ENCODE data around the gene RAB5A. TPM values are rescaled to one million over a fixed set of nuclear protein-coding genes. Genes with fewer than 3 reads are reported as not detected.
"Not testable (repeated sequence)": the region's sequence is repeated elsewhere in the genome, so short reads cannot be mapped to it uniquely, and the experiment has no call there.

The RAB5A gene
- total RNA-seq, 4 donors from 2014 or later: 59.2 to 88.3 (median 78.4) TPM

DNA sequence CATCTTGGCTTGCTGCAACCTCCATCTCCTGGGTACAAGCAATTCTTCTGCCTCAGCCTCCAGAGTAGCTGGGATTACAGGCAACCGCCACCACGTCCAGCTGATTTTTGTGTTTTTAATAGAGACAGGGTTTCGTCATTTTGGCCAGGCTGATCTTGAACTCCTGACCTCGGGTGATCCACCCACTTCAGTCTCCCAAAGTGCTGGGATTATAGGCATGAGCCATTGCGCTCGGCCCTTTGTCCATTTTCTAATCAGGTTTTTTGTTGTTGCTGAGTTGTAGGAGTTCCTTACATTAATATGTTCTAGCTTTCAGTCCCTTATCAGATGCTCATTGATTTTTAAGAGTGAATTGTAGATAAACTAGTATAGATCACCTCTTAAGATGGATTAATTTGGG lies 20.3 kb downstream of the RAB5A start:
- Histone ChIP-seq H3K4me3 (no peak overlapping the region), H3K27me3 (no peaks in the 10 kb centered on the region), H3K27ac (no peak overlapping the region), H3K9me3 (no peaks in the 10 kb centered on the region), H3K4me1 (peaks cover 0 to 57% (median 0%) of the 10 kb centered on the region in 3 donors), H3K36me3 (no peaks in the 10 kb centered on the region)
- TF ChIP-seq POLR2A (IDR thresholded peaks at IDR 0.05) (no peak), EP300 (IDR thresholded peaks at IDR 0.05) (no peak), POLR2AphosphoS5 (IDR thresholded peaks at IDR 0.05) (no peak), CTCF (IDR thresholded peaks at IDR 0.05) (no peak)
- ATAC-seq: no peak
- 66 to 93% methylated on average over 4 of the region's 6 CpGs for WGBS, 2 donors (ENCODE audit: low coverage in 1 of 2)

DNA sequence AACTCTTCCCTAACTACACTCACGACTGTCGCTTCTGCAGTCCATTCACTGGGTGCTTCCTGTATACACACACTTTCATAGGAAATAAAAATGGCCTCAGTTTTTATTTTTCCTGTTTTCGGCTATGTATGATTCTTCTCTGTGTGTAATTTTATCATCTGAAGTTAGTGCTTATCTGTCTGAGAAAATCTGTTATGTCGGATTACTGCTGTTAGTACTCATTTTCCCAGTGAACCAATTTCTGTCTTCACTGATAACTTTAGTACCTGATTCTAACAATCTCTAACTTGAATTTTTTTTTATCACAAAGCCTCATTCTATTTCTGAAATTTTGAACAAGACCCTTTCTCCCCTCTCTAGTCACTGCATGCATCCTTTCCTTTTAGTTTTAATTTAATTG lies 20.9 kb downstream of the RAB5A start:
- WGBS, 2 donors (ENCODE audit: low coverage in 1 of 2): 78 to 89% methylated on average over 4 of the region's 4 CpGs
- no peaks in the 10 kb centered on the region for H3K27me3 ChIP-seq
- H3K9me3 ChIP-seq: no peaks in the 10 kb centered on the region
- peaks cover 0 to 58% (median 0%) of the 10 kb centered on the region in 3 donors for H3K4me1 ChIP-seq
- H3K36me3 ChIP-seq: no peaks in the 10 kb centered on the region
- H3K4me3 ChIP-seq: no peak overlapping the region
- TF ChIP-seq CTCF (IDR thresholded peaks at IDR 0.05) (no peak), POLR2AphosphoS5 (IDR thresholded peaks at IDR 0.05) (no peak), EP300 (IDR thresholded peaks at IDR 0.05) (no peak), POLR2A (IDR thresholded peaks at IDR 0.05) (no peak)
- no peak for ATAC-seq
- no peak overlapping the region for H3K27ac ChIP-seq

GRCh38 chr3:19970327-19970726 lies 23.4 kb downstream of the RAB5A start:
- ATAC-seq: no peak
- H3K27ac ChIP-seq: no peak overlapping the region
- no peaks in the 10 kb centered on the region for H3K9me3 ChIP-seq
- H3K4me3 ChIP-seq: no peak overlapping the region
- TF ChIP-seq EP300 (IDR thresholded peaks at IDR 0.05) (no peak), POLR2AphosphoS5 (IDR thresholded peaks at IDR 0.05) (no peak), CTCF (IDR thresholded peaks at IDR 0.05) (no peak), POLR2A (IDR thresholded peaks at IDR 0.05) (no peak)
- peaks cover 0 to 15% of the 10 kb centered on the region in 2 donors for H3K36me3 ChIP-seq
- peaks cover 0 to 45% (median 0%) of the 10 kb centered on the region in 3 donors for H3K4me1 ChIP-seq
- H3K27me3 ChIP-seq: no peaks in the 10 kb centered on the region
- 53 to 61% methylated on average over 7 to 8 of the region's 8 CpGs for WGBS, 2 donors (ENCODE audit: low coverage in 1 of 2)

- no peak overlapping the region for H3K4me3 ChIP-seq
- no peak overlapping the region for H3K27ac ChIP-seq
- 51 to 54% methylated on average over 2 to 3 of the region's 3 CpGs for WGBS, 2 donors (ENCODE audit: low coverage in 1 of 2)
- peaks cover 4 to 32% of the 10 kb centered on the region in 2 donors for H3K36me3 ChIP-seq
- TF ChIP-seq POLR2A (IDR thresholded peaks at IDR 0.05): no peak
- H3K27me3 ChIP-seq: no peaks in the 10 kb centered on the region
- H3K9me3 ChIP-seq: no peaks in the 10 kb centered on the region
- H3K4me1 ChIP-seq: peaks cover 0 to 37% (median 0%) of the 10 kb centered on the region in 3 donors
- no peak for ATAC-seq
Observed at GRCh38 chr3:19972054-19972453, 25.2 kb downstream of the RAB5A start.

- H3K27ac ChIP-seq, H3K9me3 ChIP-seq, H3K27me3 ChIP-seq, ATAC-seq, H3K4me3 ChIP-seq, H3K4me1 ChIP-seq: not testable (repeated sequence)
- WGBS, 2 donors (ENCODE audit: low coverage in 1 of 2): 98 to 100% methylated on average over 6 to 8 of the region's 8 CpGs
- peaks cover 0 to 24% of the 10 kb centered on the region in 2 donors for H3K36me3 ChIP-seq
Observed at GRCh38 chr3:19988904-19989303, 42.0 kb downstream of the RAB5A start.

- no peaks in the 10 kb centered on the region for H3K4me1 ChIP-seq
- H3K36me3 ChIP-seq: no peaks in the 10 kb centered on the region
- ATAC-seq: no peak
- no peaks in the 10 kb centered on the region for H3K9me3 ChIP-seq
- TF ChIP-seq EP300 (IDR thresholded peaks at IDR 0.05) (no peak), POLR2A (IDR thresholded peaks at IDR 0.05) (no peak), POLR2AphosphoS5 (IDR thresholded peaks at IDR 0.05) (no peak), CTCF (IDR thresholded peaks at IDR 0.05) (no peak)
- no peaks in the 10 kb centered on the region for H3K27me3 ChIP-seq
- no peak overlapping the region for H3K4me3 ChIP-seq
- H3K27ac ChIP-seq: no peak overlapping the region
- WGBS, 2 donors (ENCODE audit: low coverage in 1 of 2): 73 to 82% methylated on average over 2 of the region's 2 CpGs
Observed at GRCh38 chr3:19994796-19995195, 47.9 kb downstream of the RAB5A start.
